Subcutaneous abdominal adipose tissue (tissue), 5 donors: ENCODE measurements around the gene ARTN.

ENCODE experiments used
- H3K27ac ChIP-seq: one replicate; pipeline ENCODE4 v1.7.0; 2013; ENCODE audit warnings: low read depth, mild to moderate bottlenecking, inconsistent platforms, low read length, moderate library complexity
- H3K27me3 ChIP-seq, 5 donors: one replicate each; pipeline ENCODE4 v1.7.0; 2013; ENCODE audit warnings: low read length in 5 of 5, inconsistent platforms in 1 of 5; ENCODE audit not compliant: control insufficient read depth in 5 of 5, insufficient read depth in 4 of 5
- H3K36me3 ChIP-seq, 5 donors: one replicate each; pipeline ENCODE4 v1.7.0; 2013; ENCODE audit warnings: low read length in 5 of 5; ENCODE audit not compliant: control insufficient read depth in 5 of 5, insufficient read depth in 5 of 5
- H3K4me1 ChIP-seq, 5 donors: one replicate each; pipeline ENCODE4 v1.7.0; 2013; ENCODE audit warnings: low read length in 5 of 5, mild to moderate bottlenecking in 3 of 5, moderate library complexity in 1 of 5; ENCODE audit not compliant: control insufficient read depth in 5 of 5, insufficient read depth in 5 of 5
- H3K4me3 ChIP-seq, 5 donors: one replicate each; pipeline ENCODE4 v1.7.0; 2013; ENCODE audit warnings: low read length in 5 of 5, low read depth in 1 of 5
- H3K9ac ChIP-seq, 5 donors: one replicate each; pipeline ENCODE4 v1.7.0; 2013; ENCODE audit warnings: low read length in 5 of 5, mild to moderate bottlenecking in 4 of 5, moderate library complexity in 3 of 5
- H3K9me3 ChIP-seq, 5 donors: one replicate each; pipeline ENCODE4 v1.7.0; 2013; ENCODE audit warnings: low read length in 5 of 5; ENCODE audit not compliant: control insufficient read depth in 5 of 5
- donor health status: healthy.
- donor health status: healthy.
- donor health status: healthy.
- donor health status: healthy.
- donor health status: healthy.

ARTN gene

DNA sequence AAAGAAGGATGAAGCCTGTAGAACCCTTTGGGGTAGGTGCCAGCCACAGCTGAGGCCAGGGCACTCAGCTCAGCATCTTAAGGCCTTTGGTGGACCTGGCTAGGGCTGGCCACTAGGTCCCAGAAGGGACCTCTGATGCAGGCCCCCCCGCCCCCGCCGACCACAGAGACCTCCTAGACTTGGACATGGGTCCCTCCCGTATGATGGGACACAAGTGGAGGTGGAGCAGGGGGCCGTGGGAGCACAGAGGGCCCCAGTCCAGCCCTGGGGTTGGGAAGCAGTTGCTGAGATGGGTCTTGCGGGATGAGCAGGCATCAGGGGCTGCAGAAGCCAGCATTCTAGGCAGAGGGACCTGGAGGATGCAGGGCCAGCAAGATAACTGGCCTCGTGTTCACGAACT is 48.6 kb downstream of the ARTN start:
- H3K36me3 ChIP-seq = peaks cover 3 to 35% (median 26%) of the 10 kb centered on the region in 5 donors
- peaks cover 9 to 28% (median 26%) of the 10 kb centered on the region in 5 donors for H3K4me1 ChIP-seq
- no peaks in the 10 kb centered on the region for H3K27me3 ChIP-seq
- no peak overlapping the region for H3K27ac ChIP-seq
- no peaks in the 10 kb centered on the region for H3K9me3 ChIP-seq
- no peak overlapping the region for H3K4me3 ChIP-seq
- H3K9ac ChIP-seq = no peak overlapping the region

DNA sequence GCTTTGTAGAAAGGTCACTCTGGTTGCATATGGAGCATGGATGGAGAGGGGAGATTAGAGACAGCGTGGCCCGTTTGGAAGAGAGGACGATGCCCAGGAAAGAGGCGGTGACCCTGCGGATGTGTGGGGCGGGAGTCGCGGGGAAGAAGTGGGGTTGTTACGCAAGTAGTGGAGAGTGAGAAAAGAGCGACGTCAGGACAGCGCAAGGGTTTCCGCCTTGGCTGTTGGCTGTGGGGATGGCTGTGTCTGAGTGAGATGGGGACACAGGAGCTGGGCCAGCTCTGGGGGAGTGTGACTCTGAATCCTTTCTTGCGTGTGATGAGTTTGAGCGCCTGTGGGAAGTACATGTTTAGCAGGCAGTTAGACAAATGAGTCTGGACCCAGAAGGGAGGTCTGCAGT is 49.2 kb downstream of the ARTN start:
- Histone ChIP-seq H3K9me3 (no peaks in the 10 kb centered on the region), H3K9ac (no peak overlapping the region), H3K4me3 (no peak overlapping the region), H3K27ac (no peak overlapping the region), H3K36me3 (peaks cover 0 to 31% (median 20%) of the 10 kb centered on the region in 5 donors), H3K4me1 (peaks cover 9 to 26% (median 22%) of the 10 kb centered on the region in 5 donors), H3K27me3 (no peaks in the 10 kb centered on the region)

- no peak overlapping the region for H3K4me3 ChIP-seq
- peaks cover 9 to 20% (median 16%) of the 10 kb centered on the region in 5 donors for H3K4me1 ChIP-seq
- no peak overlapping the region for H3K27ac ChIP-seq
- H3K36me3 ChIP-seq = peaks cover 0 to 26% (median 16%) of the 10 kb centered on the region in 5 donors
- no peaks in the 10 kb centered on the region for H3K9me3 ChIP-seq
- no peak overlapping the region for H3K9ac ChIP-seq
- H3K27me3 ChIP-seq = no peaks in the 10 kb centered on the region
Observed at GRCh38 chr1:43983253-43983899, 49.8 kb downstream of the ARTN start.

GRCh38 chr1:43984855-43985254 is 51.3 kb downstream of the ARTN start:
- H3K9ac ChIP-seq = no peak overlapping the region
- H3K36me3 ChIP-seq = peaks cover 0 to 26% (median 16%) of the 10 kb centered on the region in 5 donors
- H3K9me3 ChIP-seq = no peaks in the 10 kb centered on the region
- H3K27ac ChIP-seq = no peak overlapping the region
- H3K27me3 ChIP-seq = no peaks in the 10 kb centered on the region
- peaks cover 5 to 12% (median 8%) of the 10 kb centered on the region in 5 donors for H3K4me1 ChIP-seq
- H3K4me3 ChIP-seq = no peak overlapping the region

DNA sequence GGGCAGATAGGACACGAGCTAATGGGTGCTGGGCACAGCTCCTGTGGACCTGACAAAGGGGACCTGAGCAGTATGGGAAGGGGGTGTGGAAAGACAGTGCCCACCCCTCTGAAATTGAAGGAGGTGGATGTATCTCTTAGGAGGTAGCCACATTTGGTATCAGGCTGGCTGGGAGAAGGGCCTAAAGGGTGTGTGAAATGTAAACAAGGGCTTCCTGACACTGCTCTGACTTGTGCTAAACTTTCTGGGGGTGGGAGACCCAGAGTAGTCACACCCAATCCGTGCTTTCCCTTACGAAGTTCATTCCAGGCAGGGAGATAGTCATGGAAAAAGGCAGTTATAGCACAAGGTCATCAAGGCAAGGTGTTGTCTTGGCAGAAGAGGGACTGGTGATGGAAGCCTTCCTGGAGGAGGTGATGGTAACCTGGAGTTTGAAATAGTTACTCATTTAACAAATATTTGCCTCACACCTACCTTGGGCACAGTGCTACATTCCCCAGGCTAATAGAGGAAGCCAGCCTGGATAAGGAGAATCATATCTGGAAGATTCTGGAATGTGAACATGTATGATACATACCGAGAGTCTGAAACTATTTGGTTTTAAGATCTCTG is 52.5 kb downstream of the ARTN start:
- Histone ChIP-seq H3K27me3 (no peaks in the 10 kb centered on the region), H3K36me3 (peaks cover 0 to 26% (median 16%) of the 10 kb centered on the region in 5 donors), H3K4me3 (no peak overlapping the region), H3K4me1 (peaks cover 0 to 6% (median 5%) of the 10 kb centered on the region in 5 donors), H3K27ac (no peak overlapping the region), H3K9me3 (no peaks in the 10 kb centered on the region), H3K9ac (no peak overlapping the region)

GRCh38 chr1:43986712-43987111 is 53.1 kb downstream of the ARTN start:
- Histone ChIP-seq H3K36me3 (peaks cover 0 to 24% (median 16%) of the 10 kb centered on the region in 5 donors), H3K9me3 (no peaks in the 10 kb centered on the region), H3K27ac (no peak overlapping the region), H3K9ac (no peak overlapping the region), H3K4me3 (no peak overlapping the region), H3K27me3 (no peaks in the 10 kb centered on the region), H3K4me1 (peaks cover 0 to 9% (median 7%) of the 10 kb centered on the region in 5 donors)
